ENCODE data around the gene CDC42EP4. TPM values are rescaled to one million over a fixed set of nuclear protein-coding genes. Genes with fewer than 3 reads are reported as not detected.

CDC42EP4 gene
- total RNA-seq, 1 donor from 2014 or later = 115 TPM

GRCh38 chr17:73307130-73307529 is 4.7 kb downstream of the CDC42EP4 start:
- no peak for TF ChIP-seq CTCF (conservative IDR thresholded peaks at IDR 0.05; ENCODE audit: low read depth, low read length)
- no peak for DNase-seq (ENCODE audit: low read depth)
- peak overlapping the region; percentile 10 for H3K4me3 ChIP-seq (ENCODE audit: low read depth, low read length)

- DNase-seq (ENCODE audit: low read depth) = no peak
- H3K4me3 ChIP-seq (ENCODE audit: low read depth, low read length) = peak overlapping the region; percentile 53
- no peak for TF ChIP-seq CTCF (conservative IDR thresholded peaks at IDR 0.05; ENCODE audit: low read depth, low read length)
These were observed 5.7 kb downstream of the CDC42EP4 start for GRCh38 chr17:73305845-73306836.

- peak overlapping the region; percentile 53 for H3K4me3 ChIP-seq (ENCODE audit: low read depth, low read length)
- TF ChIP-seq CTCF (conservative IDR thresholded peaks at IDR 0.05; ENCODE audit: low read depth, low read length) = peak; percentile 30
- DNase-seq (ENCODE audit: low read depth) = no peak
These were observed 6.6 kb downstream of the CDC42EP4 start for GRCh38 chr17:73304971-73305812.

- no peak for DNase-seq (ENCODE audit: low read depth)
- TF ChIP-seq CTCF (conservative IDR thresholded peaks at IDR 0.05; ENCODE audit: low read depth, low read length) = no peak
- H3K4me3 ChIP-seq (ENCODE audit: low read depth, low read length) = peak overlapping the region; percentile 53
These were observed 7.4 kb downstream of the CDC42EP4 start for GRCh38 chr17:73304438-73304837.

GRCh38 chr17:73302189-73302588 is 9.6 kb downstream of the CDC42EP4 start:
- no peak overlapping the region for H3K4me3 ChIP-seq (ENCODE audit: low read depth, low read length)
- no peak for TF ChIP-seq CTCF (conservative IDR thresholded peaks at IDR 0.05; ENCODE audit: low read depth, low read length)
- no peak for DNase-seq (ENCODE audit: low read depth)

GRCh38 chr17:73301369-73301768 is 10.4 kb downstream of the CDC42EP4 start:
- H3K4me3 ChIP-seq (ENCODE audit: low read depth, low read length) = no peak overlapping the region
- no peak for DNase-seq (ENCODE audit: low read depth)
- no peak for TF ChIP-seq CTCF (conservative IDR thresholded peaks at IDR 0.05; ENCODE audit: low read depth, low read length)
